ENCODE data around the gene XRCC1.
"Not testable (repeated sequence)": the region's sequence is repeated elsewhere in the genome, so short reads cannot be mapped to it uniquely, and the experiment has no call there.

The XRCC1 gene, protein sequence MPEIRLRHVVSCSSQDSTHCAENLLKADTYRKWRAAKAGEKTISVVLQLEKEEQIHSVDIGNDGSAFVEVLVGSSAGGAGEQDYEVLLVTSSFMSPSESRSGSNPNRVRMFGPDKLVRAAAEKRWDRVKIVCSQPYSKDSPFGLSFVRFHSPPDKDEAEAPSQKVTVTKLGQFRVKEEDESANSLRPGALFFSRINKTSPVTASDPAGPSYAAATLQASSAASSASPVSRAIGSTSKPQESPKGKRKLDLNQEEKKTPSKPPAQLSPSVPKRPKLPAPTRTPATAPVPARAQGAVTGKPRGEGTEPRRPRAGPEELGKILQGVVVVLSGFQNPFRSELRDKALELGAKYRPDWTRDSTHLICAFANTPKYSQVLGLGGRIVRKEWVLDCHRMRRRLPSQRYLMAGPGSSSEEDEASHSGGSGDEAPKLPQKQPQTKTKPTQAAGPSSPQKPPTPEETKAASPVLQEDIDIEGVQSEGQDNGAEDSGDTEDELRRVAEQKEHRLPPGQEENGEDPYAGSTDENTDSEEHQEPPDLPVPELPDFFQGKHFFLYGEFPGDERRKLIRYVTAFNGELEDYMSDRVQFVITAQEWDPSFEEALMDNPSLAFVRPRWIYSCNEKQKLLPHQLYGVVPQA

DNA sequence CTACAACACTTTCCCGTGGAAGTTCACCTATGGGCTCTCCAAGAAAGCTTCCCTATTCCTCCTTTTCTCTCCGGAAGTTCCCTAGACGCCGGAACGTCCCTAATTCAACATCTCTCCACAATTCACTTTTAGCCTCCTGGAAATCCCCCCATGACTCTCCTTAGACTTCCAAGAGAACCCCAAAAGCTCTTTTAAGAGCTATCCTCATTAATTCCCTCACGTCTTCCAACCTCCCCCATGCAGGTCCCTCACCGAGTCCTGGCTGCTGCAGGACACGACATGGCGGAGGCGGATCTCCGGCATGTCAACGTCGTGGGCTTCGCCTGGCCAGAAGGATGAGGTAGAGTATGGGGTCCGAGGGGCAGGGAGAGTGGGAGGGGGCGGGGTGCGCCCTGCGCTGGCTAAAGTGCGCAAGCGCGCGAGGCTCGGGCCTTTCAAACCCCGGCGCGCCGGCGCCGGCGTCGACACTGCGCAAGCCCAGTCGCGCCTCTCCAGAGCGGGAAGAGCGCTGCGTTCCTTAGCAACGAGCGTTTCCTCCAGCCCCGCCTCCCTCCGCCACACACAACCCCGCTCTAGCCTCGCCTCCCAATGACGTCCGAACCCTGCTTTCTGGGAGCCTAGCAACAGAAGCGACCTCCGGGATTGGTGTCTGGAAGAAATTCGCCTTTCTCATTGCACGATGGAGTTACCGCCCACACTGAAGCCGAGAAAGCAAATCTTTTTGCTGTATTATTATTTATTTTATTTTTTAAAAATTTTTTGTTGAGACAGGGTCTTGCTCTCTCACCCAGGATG is at the start of gene XRCC1, which contains the start of gene PINLYP:
Gene XRCC1 (minus strand): TSS at position 372 of the 795 bp plus-strand sequence. CDS start 69 bp downstream, at position 303.
Gene PINLYP (plus strand): TSS at position 646 of the 795 bp plus-strand sequence. CDS start 1,391 bp downstream, outside the sequence.
- DNase-seq: peak; percentile 94

DNA sequence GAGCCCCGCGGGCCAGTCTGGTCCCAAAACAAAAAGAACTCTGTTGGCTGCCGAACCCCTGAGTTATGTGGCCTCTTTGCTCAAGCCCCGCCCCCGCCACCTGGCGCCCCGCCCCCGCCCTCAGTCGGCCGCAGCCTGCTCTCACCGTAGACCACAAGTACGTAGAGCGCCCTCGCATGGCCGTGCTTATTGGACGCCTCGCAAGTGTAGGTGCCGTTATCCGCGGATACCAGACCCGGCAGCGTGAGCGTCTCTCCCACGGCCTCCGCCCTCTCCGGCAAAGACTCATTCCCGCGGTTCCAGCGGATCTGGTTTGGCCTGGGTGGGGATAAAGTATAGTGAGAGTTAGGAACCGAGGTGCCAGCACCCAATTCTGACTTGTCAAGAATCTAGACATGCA is 49.6 kb upstream of the XRCC1 start:
- DNase-seq: no peak

DNA sequence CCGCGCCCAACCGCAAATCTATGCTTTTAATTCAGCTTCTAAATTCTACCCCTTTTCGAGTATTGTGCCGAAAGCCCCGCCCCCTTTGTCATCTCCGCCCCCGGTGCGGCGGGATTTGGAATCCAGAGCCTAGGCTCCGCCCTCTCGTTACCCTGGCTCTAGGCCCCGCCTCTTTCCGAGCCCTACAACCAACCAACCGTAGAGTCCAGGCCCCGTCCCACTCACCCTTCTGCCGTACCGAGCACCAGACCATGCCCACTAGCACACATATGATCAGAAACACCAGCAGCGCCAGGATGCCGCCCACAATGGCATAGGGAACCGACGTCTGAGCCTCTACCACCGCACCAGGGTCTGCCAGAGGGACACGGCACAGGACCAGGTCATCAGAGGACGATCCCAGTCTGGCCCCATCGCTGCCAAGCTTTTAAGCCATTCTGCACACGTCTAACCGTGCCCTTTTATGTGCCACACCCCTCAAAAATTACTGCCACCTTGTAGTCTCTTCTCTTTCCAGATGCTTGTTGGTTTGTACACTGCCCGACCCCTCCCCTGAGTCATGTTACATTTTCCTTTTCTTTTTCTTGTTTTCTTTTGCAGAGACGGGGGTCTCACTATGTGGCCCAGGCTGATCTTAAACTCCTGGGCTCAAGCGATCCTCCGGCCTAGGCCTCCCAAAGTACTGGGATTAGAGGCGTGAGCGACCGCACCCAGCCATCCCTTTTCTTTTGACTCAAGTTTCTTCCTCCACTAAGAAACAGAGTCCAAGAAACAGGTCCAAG is 48.8 kb upstream of the XRCC1 start:
- no peak for DNase-seq

DNA sequence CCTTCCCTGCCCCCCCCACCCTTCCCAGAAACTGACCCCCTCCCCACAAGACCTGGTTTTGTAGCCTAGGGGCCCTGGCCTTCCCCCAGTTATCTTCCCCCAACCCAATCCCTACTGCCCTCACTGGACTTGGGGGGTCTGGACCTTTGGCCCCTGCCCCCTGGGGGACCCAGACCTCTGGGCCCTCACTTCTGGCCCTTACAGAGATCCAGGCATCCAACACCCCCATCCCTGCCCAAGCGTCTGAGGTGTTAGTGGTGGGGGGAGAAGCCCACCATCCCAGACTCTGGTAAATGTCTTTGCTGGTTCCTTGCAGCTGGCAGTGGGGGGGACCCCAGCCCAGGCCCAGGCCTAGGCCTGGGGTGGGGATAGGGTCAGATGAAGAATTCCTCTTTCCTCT is 47.6 kb upstream of the XRCC1 start:
- no peak for DNase-seq

DNA sequence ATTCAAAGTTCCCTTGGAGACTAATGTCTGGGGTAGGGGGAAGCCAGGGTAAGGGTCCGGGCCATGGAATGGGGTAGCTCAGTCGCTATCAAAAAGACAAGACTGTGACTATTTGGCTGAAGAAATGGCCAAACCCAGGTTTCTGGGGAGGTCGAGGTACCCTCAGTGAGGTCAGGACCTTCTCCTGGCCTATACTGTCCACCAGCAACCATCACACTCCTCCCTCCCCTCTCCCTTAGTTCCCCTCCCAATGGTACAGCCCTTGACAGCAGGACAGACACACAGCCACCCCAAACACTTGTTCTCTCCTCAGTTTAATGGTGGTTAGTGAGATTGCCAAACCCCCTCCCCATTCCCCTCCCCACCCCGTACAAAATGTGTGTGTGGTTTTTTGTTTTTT is 46.7 kb upstream of the XRCC1 start:
- no peak for DNase-seq

DNA sequence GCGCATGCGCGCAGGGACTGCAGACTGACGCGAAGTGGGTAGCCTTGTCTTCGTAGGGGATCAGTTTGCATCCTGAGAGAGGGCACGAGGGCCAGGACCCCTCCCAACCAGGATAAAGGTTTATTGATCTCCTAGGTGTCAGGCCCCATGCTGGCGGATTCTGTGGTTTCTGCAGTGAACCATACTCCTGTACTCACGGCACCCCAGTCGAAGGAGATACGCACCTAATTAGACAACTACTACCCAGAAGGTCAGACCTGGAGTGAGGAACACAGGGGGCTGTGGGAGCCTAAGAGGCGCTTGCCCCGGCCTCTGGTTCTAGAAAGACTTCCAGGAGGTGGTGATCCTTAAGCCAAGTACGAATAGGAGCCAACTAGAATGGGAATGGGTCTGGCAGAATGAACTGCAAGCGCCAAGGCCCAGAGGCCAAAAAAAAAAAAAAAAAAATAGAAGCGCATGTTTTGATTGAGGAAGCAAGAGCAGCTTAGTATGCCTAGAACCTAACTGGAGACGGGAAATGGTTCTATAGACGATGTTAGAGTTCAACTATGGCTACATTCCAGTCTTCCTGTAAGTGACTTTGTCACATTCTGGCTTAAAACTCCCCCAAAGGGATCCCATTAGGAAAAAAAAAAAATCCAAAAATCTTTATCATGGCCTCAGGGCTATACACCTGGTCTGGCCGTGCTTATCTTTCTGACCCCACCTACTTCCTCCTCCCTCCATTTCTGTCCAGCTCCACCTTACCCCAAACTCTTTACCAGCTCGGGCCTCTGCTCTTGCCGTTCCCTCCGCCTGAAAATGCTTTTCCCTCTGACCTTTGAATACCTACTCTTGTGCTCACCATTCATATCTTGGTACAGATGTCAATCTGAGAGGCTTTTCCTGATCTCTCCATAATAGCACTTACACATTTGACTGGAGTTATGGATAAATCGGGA is 45.0 kb upstream of the XRCC1 start:
- no peak for DNase-seq

DNA sequence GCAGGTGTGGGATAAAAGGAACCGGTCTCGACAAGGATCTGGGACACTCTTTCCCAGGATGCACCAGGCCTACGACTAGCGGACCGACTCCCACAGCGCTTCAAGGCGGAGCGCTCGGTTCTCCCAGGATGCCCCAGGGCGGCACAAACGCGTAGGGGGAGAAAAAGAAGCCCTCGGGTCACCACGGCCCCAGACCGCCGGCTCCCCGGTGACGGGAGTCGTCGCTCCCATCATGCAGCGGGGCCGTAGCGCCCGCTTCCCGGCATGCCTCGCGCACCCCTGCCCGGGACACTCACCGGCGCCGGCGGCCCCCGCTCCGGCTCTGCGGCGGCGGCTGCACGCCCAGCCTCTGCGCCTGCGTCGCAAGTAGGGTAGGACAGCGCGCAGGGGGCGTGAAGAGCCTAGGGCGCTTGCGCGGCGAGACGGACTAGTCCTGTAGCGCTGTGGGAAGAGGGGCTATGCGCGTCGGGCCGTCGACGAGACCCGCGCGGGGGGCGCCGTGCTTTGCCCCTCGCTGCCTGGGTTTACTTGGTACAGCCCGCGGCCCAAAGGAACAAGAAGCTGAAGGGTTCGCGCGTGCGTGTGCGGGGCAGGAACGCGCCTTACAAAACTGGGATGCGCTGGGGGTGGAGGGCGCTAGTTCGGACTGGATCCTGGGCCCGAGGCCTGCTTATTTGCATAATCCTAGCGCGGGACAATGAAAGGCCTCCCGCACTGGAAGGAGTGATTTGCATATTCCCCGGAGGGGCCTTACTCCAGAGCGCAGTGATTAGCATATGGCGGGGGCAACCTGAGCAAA is 44.1 kb upstream of the XRCC1 start, which contains the start of gene ZNF428:
Gene ZNF428 (minus strand): TSS at position 368 of the 799 bp plus-strand sequence. CDS start 5,325 bp downstream, outside the sequence.
- DNase-seq: peak; percentile 71

DNA sequence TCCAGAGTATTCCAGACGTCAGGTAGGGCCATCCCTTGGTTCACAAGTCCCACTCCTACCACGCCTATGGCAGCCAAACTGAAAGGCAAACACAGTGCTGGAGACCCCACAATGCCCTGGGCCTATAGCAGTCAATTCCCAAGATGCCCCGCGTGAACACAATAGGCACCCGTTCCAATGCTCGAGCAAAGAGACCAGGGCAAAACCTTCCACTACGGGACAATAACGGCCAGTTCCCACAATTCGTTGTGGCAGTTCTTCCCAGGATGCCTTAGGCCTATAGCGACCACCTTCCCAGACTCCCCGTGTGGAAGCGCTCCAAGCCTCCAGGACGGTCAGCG is 43.6 kb upstream of the XRCC1 start:
- peak; percentile 63 for DNase-seq

DNA sequence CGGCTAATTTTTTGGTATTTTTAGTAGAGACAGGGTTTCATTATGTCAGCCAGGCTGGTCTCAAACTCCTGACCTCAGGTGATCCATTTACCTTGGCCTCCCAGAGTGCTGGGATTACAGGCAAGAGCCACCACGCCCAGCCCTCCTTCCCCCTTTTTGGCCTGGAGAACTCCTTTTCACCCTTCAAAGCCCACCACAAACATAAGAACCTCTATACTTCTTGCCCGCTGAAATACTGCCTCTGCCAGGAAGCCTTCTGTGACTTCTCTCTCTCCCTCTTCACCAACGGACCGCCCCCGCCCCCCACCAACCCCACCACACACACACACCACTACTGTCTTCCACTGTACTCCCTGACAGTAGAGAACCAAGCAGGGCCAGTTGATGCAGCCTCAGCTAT is 41.6 kb upstream of the XRCC1 start:
- no peak for DNase-seq

DNA sequence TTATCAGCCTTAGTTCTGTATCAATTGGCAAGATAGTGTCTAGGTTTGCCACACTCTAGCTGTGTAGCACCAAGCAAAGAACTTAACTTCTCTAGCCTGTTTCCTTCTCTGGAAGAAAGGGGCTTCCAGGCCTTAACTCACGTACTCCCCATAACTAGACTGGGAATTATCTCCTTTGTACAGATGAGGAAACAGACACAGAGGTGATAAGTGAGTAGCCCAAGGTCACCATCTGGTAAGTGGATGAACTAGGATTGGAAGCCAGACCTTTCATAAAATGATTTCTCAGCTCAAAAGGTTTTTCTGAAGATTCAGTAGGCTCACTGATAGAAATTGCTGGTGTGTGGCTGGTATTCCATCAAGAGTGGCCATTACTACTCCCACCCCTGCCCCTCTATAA is 41.0 kb upstream of the XRCC1 start:
- no peak for DNase-seq

DNA sequence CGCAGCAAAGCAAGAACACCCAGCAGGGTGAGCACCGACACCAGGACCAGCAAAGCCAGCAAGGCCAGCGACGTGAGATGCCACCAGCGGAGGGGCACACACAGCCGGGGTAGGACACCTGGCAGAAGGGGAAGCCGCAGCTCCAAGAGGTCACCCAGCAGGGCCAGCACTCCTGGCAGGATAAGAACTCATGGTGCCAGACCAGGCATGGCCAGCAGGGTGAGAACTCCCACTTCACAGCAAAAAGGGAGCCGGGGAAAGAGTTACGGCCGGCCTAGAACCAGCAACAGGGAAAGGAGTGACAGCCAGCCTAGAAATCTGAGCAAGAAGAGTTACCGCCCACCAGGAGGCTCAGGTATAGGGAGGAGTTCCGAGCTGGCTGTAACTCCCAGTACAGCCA is 37.0 kb upstream of the XRCC1 start:
- DNase-seq: no peak

DNA sequence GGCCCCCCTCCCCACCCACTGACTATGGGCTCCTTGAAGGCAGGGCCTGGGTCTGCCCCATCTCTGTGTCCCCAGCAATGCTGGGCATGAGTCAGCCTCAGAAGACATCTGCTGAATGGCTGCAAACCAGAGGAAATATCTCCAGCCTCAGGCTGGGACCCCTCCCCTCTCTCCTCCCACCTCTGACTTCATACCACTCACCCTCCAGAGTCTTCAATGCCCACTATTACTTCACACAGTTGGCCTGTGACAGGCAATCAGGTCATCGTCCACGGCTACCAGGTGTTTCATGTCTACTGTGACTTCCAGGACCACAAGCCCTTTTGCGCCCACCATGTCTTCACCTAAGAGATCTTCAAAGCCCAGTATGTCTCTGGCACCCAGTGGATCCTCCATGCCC is 36.5 kb upstream of the XRCC1 start, which contains the start of gene SRRM5:
Gene SRRM5 (plus strand): TSS at position 301 of the 400 bp plus-strand sequence. CDS start 34 bp downstream, at position 335.
- no peak for DNase-seq

DNA sequence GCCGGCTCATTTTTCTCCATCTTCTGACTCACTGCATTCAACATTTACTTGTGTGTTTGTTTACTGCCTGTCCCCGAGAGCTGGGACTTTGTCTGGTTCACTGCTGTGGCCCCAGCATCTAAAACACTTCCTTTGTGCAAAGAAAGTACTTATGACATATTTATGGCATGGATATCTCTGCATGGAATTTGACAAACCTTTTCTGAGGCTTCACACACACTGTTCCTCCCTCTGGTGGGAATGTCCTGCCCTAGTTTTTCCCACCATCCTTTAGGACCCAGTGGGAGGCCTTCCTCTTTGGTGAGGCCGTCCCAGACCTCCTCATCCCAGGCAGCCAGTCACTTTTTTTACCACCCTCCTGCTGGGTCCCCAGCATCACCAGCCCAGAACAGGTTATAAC is 35.2 kb upstream of the XRCC1 start:
- DNase-seq: no peak

DNA sequence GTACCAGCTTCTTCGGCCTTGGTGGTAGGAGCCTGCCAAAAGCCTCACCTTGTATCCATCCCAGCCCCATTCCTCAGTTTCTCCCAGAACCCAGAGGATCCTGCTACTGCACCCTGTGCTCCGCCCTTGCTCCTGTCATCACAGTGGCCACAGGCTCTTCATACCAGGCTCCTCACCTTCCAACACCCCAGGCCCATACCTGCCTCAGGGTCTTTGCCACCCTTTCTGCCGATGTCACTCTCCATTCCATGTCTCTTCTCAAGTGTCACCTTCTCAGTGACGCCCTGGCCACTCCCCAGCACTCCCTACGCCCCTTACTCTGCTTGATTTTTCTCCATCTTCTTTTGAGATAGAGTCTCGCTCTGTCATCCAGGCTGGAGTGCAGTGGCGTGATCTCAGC is 34.5 kb upstream of the XRCC1 start:
- DNase-seq: no peak

DNA sequence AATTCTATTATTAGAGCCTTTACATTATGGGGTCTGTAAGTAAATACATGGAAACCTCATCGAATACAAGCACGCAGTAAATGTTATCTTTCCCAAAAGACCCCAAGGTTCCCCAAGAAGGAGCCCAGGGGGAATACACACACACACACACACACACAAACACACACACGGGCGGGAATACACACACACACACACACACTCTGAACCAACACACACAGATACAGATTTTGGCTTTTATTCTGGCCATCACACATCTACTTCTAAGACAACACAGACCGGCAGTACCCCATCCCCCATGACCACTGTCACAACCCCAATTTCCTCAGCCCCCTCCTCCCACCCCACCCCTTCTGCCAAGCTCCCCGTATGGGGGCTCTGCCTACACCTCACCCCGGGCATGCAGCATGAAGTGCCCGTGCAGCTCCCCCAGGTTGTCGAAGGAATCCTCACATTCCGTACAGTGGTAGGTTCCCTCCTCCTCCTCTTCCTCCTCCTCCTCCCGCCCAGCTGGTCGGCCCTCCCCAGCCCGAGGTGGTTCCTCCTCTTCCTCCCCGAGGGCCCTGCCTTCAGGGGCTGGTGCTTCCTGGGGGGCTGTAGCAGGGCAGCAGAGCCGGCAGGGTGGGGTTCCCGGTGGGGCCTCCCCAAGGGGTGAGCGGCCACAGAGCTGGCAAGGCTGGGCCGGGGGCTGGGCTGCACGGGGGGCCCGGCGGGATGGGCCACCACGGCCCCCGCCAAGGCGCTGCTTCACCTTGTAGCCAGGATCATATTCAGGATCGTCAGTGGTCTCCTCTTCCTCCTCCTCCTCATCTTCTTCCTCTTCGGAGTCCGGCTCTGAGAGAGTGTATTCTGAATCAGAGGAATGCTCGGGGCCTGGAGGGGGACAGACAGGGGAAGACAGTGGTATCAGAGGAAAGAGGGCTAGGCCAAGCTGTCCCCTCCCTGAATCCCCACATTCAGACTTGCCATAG is 32.2 kb upstream of the XRCC1 start:
- DNase-seq: no peak

DNA sequence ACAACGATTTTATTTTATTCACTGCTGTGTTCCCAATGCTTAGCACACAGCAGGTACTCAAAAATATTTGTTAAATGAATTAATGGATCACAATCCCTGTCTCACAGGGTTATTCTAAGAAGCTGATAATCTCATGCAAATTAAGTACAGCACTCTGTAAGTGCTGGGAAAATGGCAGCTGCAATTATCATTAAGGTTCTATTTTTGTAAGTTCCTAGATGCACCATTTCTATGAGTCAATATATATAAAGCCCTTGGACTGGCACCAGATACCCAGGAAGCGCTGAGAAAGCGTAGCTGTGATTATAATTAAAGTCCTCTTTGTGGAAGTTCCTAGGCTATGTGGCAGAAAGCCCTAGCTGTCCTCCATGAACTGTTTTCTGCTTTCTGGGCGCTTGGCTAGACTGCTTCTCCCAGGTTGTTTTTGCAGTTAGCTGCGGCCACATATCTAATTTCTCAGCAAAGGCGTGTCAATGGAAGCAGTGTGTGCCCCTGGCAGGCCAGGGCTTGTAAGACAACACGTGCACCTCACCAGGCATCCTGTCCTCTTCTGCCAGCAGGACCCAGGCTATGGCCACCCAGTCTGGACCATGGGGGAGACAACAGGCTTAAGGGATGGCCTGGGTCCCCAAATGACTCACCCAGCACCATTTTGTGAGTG is 31.4 kb upstream of the XRCC1 start:
- no peak for DNase-seq

DNA sequence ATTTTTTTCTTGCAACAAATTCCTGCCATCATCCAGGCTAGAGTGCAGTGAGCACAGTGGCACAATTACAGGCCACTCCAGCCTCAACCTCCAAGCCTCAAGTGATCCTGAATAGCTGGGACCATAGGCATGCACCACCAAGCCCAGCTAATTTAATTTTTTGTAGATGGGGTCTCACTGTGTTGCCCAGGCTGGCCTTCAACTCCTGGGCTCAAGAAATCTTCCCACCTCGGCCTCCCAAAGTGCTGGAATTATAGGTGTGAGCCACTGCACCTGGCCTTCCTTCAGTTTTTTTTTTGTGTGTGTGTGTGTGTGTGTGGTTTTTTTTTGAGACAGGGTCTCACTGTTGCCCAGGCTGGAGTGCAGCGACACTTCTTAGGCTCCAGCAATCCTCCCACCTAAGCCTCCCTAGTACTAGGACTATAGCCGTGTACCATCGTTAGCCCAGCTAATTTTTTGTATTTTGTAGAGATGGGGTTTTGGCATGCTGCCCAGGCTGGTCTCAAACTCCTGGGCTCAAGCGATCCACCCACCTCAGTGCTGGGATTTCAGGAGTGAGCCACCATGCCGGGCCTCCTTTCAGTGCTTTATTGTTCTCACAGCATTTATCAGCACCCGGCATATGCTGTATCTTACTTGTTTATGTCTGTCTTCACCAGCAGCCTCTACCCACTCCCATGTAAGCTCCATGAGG is 30.7 kb upstream of the XRCC1 start:
- no peak for DNase-seq

DNA sequence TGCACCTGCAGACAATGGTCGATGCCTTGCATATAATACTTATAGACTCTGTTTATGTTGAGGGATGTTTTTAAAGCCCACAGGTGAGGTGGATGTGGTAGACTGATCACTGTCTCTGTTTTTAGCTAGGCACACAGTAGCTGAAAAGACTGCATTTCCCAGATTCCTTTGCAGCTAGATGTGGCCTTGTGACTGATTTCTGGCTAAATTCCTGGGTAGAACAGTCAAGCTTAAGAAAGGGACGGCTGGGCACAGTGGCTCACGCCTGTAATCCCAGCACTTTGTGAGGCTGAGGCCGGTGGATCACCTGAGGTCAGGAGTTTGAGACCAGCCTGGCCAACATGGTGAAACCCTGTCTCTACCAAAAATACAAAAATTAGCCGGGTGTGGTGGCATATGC is 25.0 kb upstream of the XRCC1 start:
- DNase-seq: not testable (repeated sequence)

Data from SHP77 treated with DMSO at 0.1 percent for 48 hours (cell line).